ENCODE results near the gene COL19A1.

The COL19A1 gene

DNA sequence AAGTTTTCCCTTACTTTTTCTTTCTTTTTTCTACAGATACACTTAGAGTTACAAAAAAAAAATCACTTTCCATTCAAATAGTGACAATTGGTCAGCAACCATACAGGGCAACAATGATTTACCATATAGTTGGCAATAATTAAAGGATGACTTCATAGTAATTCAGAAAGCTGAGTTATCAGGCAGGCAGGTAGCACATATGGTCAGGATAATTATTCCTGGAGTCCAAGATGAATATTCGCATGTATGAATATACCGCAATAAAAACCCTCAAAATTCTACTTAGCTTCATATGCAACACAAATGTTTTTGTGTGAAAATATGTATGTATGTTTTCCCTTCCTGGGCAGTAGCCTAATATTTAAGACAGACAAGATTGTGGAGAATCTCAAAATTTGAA is 34.5 kb downstream of the COL19A1 start:
- no peak overlapping the region for H3K27ac ChIP-seq
- no peak overlapping the region for H3K4me3 ChIP-seq (ENCODE audit: low read depth, low read length)
- DNase-seq, result no peak
- TF ChIP-seq, protein P1, sequence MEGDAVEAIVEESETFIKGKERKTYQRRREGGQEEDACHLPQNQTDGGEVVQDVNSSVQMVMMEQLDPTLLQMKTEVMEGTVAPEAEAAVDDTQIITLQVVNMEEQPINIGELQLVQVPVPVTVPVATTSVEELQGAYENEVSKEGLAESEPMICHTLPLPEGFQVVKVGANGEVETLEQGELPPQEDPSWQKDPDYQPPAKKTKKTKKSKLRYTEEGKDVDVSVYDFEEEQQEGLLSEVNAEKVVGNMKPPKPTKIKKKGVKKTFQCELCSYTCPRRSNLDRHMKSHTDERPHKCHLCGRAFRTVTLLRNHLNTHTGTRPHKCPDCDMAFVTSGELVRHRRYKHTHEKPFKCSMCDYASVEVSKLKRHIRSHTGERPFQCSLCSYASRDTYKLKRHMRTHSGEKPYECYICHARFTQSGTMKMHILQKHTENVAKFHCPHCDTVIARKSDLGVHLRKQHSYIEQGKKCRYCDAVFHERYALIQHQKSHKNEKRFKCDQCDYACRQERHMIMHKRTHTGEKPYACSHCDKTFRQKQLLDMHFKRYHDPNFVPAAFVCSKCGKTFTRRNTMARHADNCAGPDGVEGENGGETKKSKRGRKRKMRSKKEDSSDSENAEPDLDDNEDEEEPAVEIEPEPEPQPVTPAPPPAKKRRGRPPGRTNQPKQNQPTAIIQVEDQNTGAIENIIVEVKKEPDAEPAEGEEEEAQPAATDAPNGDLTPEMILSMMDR (IDR thresholded peaks at IDR 0.05; ENCODE audit: low read depth, low read length, missing control alignments), result no peak
- no peaks in the 10 kb centered on the region for H3K27me3 ChIP-seq (replicated peaks)
- in situ Hi-C loops (cut with HindIII; ENCODE audit: low pct_ligation_motif_present, low sequenced_read_pairs), result no loop called here
- H3K36me3 ChIP-seq (replicated peaks), result no peaks in the 10 kb centered on the region

DNA sequence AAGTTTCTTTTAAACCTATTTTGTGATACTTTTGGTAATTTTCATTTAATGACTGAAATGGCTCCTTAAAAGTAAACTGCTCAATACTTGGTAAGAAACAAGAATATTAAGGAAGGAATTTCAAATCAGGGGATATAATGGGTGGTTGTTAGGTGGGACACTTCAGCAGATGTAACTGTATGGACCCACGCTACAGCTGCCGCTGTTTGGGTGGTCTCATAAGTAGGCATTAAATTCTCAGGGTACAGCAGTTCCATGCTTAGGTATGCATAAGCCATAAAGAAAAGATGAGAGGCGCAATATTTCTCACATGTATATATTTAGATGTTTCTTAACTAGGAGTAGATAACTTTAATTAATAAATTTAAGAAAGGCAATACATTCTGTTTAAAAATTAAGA is 35.0 kb downstream of the COL19A1 start:
- H3K4me3 ChIP-seq (ENCODE audit: low read depth, low read length), result no peak overlapping the region
- TF ChIP-seq, protein P1 (IDR thresholded peaks at IDR 0.05; ENCODE audit: low read depth, low read length, missing control alignments), result no peak
- H3K27me3 ChIP-seq (replicated peaks), result no peaks in the 10 kb centered on the region
- in situ Hi-C loops (cut with HindIII; ENCODE audit: low pct_ligation_motif_present, low sequenced_read_pairs), result no loop called here
- no peak for DNase-seq
- H3K36me3 ChIP-seq (replicated peaks), result no peaks in the 10 kb centered on the region
- no peak overlapping the region for H3K27ac ChIP-seq

DNA sequence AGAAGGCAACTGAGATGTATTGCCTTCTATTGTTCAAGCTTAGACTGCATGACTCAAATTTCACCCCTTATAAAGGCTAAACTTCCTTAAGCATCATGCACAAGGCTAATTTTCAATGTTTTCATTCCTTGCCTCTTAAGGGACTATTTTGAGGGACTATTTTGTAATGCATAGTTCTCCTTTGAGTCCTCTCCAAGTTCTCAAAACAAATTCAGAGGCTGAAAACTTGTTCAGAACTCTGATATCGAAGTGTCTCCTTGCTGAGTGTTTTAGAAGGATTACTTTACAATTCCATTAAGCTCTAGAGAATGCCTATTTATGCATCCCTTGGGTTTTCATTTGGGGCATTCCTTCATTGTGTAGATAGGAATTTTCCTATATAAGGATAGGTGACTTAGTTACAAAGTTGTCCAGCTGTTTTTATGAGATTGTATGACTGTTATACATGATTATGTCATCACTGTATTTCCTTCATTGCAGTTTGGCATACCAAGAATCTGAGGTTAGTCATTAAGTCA is 41.7 kb downstream of the COL19A1 start:
- Histone ChIP-seq H3K4me3 (ENCODE audit: low read depth, low read length) (no peak overlapping the region), H3K36me3 (replicated peaks) (no peaks in the 10 kb centered on the region), H3K27me3 (replicated peaks) (no peaks in the 10 kb centered on the region), H3K27ac (peak overlapping the region; percentile 51)
- in situ Hi-C loops (cut with HindIII; ENCODE audit: low pct_ligation_motif_present, low sequenced_read_pairs), result no loop called here
- TF ChIP-seq, protein P1 (IDR thresholded peaks at IDR 0.05; ENCODE audit: low read depth, low read length, missing control alignments), result no peak
- no peak for DNase-seq

DNA sequence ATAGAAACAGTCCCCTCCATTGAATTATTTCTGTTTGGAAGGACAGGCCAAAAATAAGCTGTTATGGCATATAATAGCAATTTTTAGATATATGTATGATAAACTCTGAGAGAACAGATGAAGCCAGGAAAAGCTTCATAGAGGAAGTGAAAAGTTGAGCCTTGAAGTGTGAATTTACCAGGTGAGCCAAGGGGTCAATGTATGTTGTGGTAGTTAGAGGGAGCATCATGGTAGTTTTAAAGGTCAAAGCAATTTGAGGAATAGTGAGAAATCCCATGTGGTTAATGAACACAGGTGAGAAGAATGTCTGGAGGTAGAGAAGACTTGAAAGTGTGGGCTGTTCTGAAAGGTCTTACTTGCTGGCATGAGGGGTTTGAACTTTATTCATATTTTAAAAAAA is 47.0 kb downstream of the COL19A1 start:
- DNase-seq, result no peak
- Histone ChIP-seq H3K27ac (no peak overlapping the region), H3K4me3 (ENCODE audit: low read depth, low read length) (no peak overlapping the region), H3K36me3 (replicated peaks) (no peaks in the 10 kb centered on the region), H3K27me3 (replicated peaks) (no peaks in the 10 kb centered on the region)
- TF ChIP-seq, protein P1 (IDR thresholded peaks at IDR 0.05; ENCODE audit: low read depth, low read length, missing control alignments), result no peak
- in situ Hi-C loops (cut with HindIII; ENCODE audit: low pct_ligation_motif_present, low sequenced_read_pairs), result no loop called here

DNA sequence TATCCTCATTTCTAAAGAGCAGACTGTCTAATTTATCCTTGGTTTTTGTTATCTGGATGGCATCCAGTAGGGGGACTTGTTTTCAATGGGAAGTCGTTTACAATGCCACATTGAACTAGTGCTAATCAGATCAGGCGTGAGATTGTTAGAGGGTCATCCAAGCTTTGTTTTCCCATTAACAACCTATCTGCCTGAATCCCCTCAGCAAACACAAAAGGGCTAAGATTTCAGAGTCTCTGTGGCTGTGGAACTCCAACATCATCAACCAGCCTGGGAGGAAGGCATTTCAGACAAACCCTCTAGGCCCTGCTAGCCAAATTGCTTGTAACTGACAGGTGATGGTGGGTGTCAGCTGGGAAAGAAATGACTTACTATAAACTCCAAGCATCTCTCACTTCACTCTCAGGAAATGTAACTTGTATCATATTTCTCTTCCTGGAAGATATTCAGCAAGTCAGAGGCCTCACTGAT is 47.7 kb downstream of the COL19A1 start:
- Histone ChIP-seq H3K36me3 (replicated peaks) (no peaks in the 10 kb centered on the region), H3K27me3 (replicated peaks) (no peaks in the 10 kb centered on the region), H3K27ac (no peak overlapping the region), H3K4me3 (ENCODE audit: low read depth, low read length) (no peak overlapping the region)
- no peak for DNase-seq
- in situ Hi-C loops (cut with HindIII; ENCODE audit: low pct_ligation_motif_present, low sequenced_read_pairs), result no loop called here
- TF ChIP-seq, protein P1 (IDR thresholded peaks at IDR 0.05; ENCODE audit: low read depth, low read length, missing control alignments), result peak; percentile 15

DNA sequence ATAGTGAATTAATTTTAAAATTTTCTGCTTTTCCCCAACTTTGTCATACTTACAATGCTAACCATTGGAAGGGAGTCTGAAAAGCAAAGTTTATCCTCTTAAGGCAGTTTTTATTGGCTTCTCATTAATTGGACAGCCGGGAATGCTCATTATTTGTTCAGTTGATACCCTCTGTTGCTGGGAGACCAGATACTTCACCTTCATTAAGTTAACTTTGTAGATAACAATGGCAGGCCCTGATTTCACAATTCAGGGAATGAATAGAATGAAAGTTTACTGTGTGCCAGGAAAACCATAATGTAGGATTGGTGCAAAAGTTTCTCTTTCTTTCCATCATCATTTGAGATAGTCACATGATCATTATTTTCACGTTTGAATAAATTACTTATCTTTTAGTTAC is 49.0 kb downstream of the COL19A1 start:
- Histone ChIP-seq H3K4me3 (ENCODE audit: low read depth, low read length) (no peak overlapping the region), H3K27ac (no peak overlapping the region), H3K36me3 (replicated peaks) (no peaks in the 10 kb centered on the region), H3K27me3 (replicated peaks) (no peaks in the 10 kb centered on the region)
- TF ChIP-seq, protein P1 (IDR thresholded peaks at IDR 0.05; ENCODE audit: low read depth, low read length, missing control alignments), result no peak
- in situ Hi-C loops (cut with HindIII; ENCODE audit: low pct_ligation_motif_present, low sequenced_read_pairs), result no loop called here
- no peak for DNase-seq

All from brain microvascular endothelial cell (primary cell).